Calu3 (cell line): ENCODE measurements around the gene VRK1. TPM values are rescaled to one million over a fixed set of nuclear protein-coding genes. Genes with fewer than 3 reads are reported as not detected.

ENCODE experiments used
- BruUV-seq: library from RNA; stranded (reverse); fragments of 400-500 nt; replicated peaks from 2 replicates; lab custom pipeline; 2021; lab: Mats Ljungman, UMichigan
- CTCF ChIA-PET: fragments of 300-600 bp; sonication (Branson Sonifier 250); formaldehyde crosslinking; loops from one replicate; lab custom pipeline; 2022; ENCODE audit warnings: antibody characterized with exemption; lab: Charles Lee
- DNase-seq: peaks from one replicate; pipeline ENCODE4 v3.0.0; 2022
- H3K27ac Mint-ChIP-seq: one replicate; pipeline ENCODE4 v1.8.0; 2022; ENCODE audit warnings: mixed read lengths; ENCODE audit not compliant: unreplicated experiment
- H3K27me3 Mint-ChIP-seq: one replicate; pipeline ENCODE4 v1.8.0; 2022; ENCODE audit warnings: mixed read lengths; ENCODE audit not compliant: unreplicated experiment
- H3K36me3 Mint-ChIP-seq: one replicate; pipeline ENCODE4 v1.8.0; 2022; ENCODE audit warnings: mild to moderate bottlenecking, moderate library complexity, mixed read lengths; ENCODE audit not compliant: insufficient read depth, unreplicated experiment
- H3K4me1 Mint-ChIP-seq: one replicate; pipeline ENCODE4 v1.8.0; 2022; ENCODE audit warnings: mild to moderate bottlenecking, low read depth, mixed read lengths; ENCODE audit not compliant: unreplicated experiment
- H3K4me3 Mint-ChIP-seq: one replicate; pipeline ENCODE4 v1.8.0; 2022; ENCODE audit warnings: mild to moderate bottlenecking, low read depth, moderate library complexity, mixed read lengths; ENCODE audit not compliant: unreplicated experiment
- H3K9me3 Mint-ChIP-seq: one replicate; pipeline ENCODE4 v1.8.0; 2022; ENCODE audit warnings: low read depth, mixed read lengths; ENCODE audit not compliant: unreplicated experiment
- CTCF ChIP-seq: fragments of 200-600 bp; IDR thresholded peaks from one replicate; pipeline ENCODE4 v1.8.0; 2022; ENCODE audit warnings: antibody characterized with exemption; ENCODE audit not compliant: unreplicated experiment
- intact Hi-C: fragments of 100-400 bp; cut with micrococcal nuclease; formaldehyde crosslinking; loops from one replicate; pipeline ENCODE4 v1.10.0; 2022; ENCODE audit not compliant: unreplicated experiment
- total RNA-seq: library from RNA; stranded (reverse); gene quantifications from 2 replicates; pipeline ENCODE4 v1.2.3, GENCODE V29; 2022

Gene VRK1
- total RNA-seq, 1 experiment from 2014 or later, result 51.3 TPM

- Mint-ChIP-seq H3K36me3 (no peaks in the 10 kb centered on the region), H3K4me3 (no peak overlapping the region), H3K27ac (no peak overlapping the region), H3K4me1 (peaks cover 17% of the 10 kb centered on the region), H3K27me3 (no peaks in the 10 kb centered on the region), H3K9me3 (no peaks in the 10 kb centered on the region)
- TF ChIP-seq CTCF, result no peak
- BruUV-seq, result no TSS peak
- CTCF ChIA-PET, result no interaction called here
- intact Hi-C loops, result no loop called here
- DNase-seq, result no peak
These were observed 104.0 kb downstream of the VRK1 start for GRCh38 chr14:96901227-96901626.

GRCh38 chr14:96902004-96902403 lies 104.8 kb downstream of the VRK1 start:
- CTCF ChIA-PET, result no interaction called here
- DNase-seq, result no peak
- Mint-ChIP-seq H3K4me3 (no peak overlapping the region), H3K9me3 (no peaks in the 10 kb centered on the region), H3K4me1 (peaks cover 17% of the 10 kb centered on the region), H3K27ac (no peak overlapping the region), H3K27me3 (no peaks in the 10 kb centered on the region), H3K36me3 (no peaks in the 10 kb centered on the region)
- no peak for TF ChIP-seq CTCF
- intact Hi-C loops, result no loop called here
- no TSS peak for BruUV-seq

GRCh38 chr14:96903444-96904023 lies 106.4 kb downstream of the VRK1 start:
- intact Hi-C loops, result no loop called here
- Mint-ChIP-seq H3K4me3 (no peak overlapping the region), H3K9me3 (peaks cover 4% of the 10 kb centered on the region), H3K4me1 (peaks cover 17% of the 10 kb centered on the region), H3K27ac (peak overlapping the region; percentile 10), H3K27me3 (no peaks in the 10 kb centered on the region), H3K36me3 (no peaks in the 10 kb centered on the region)
- CTCF ChIA-PET, result no interaction called here
- no peak for TF ChIP-seq CTCF
- BruUV-seq, result no TSS peak
- DNase-seq, result no peak

- CTCF ChIA-PET, result no interaction called here
- Mint-ChIP-seq H3K4me1 (peaks cover 17% of the 10 kb centered on the region), H3K36me3 (no peaks in the 10 kb centered on the region), H3K27ac (peak overlapping the region; percentile 10), H3K9me3 (peaks cover 4% of the 10 kb centered on the region), H3K27me3 (no peaks in the 10 kb centered on the region), H3K4me3 (no peak overlapping the region)
- no peak for DNase-seq
- no TSS peak for BruUV-seq
- no peak for TF ChIP-seq CTCF
- intact Hi-C loops, result no loop called here
These were observed 107.0 kb downstream of the VRK1 start for GRCh38 chr14:96904201-96904600.
